Brain microvascular endothelial cell (primary cell): ENCODE data around the gene CACNA2D2.

ENCODE experiments used
- DNase-seq: peaks from one replicate; pipeline ENCODE4 v3.0.0-alpha.2; 2020
- H3K27ac ChIP-seq: fragments of 250-450 bp; sonication (Bioruptor Pico); 2 replicates; pipeline ENCODE4 v1.5.1; 2020; ENCODE audit warnings: mild to moderate bottlenecking, moderate library complexity
- H3K27me3 ChIP-seq: fragments of 250-450 bp; sonication (Bioruptor Pico); replicated peaks from 2 replicates; pipeline ENCODE4 v1.5.1; 2020; ENCODE audit warnings: mild to moderate bottlenecking
- H3K36me3 ChIP-seq: fragments of 250-450 bp; sonication (Bioruptor Pico); replicated peaks from 2 replicates; pipeline ENCODE4 v1.5.1; 2020; ENCODE audit warnings: mild to moderate bottlenecking
- H3K4me3 ChIP-seq: 2 replicates; pipeline ENCODE4 v1.5.1; 2011; ENCODE audit warnings: low read depth, mild to moderate bottlenecking, control low read depth, low read length, moderate library complexity
- CTCF ChIP-seq: IDR thresholded peaks from 2 replicates; pipeline ENCODE4 v1.5.1; 2011; ENCODE audit warnings: low read depth, mild to moderate bottlenecking, moderate library complexity, low read length, control low read depth, inconsistent platforms; ENCODE audit errors: missing control alignments
- in situ Hi-C: cut with HindIII; loops from 2 replicates; pipeline ENCODE4 v1.10.0; 2017; ENCODE audit warnings: low sequenced_read_pairs, low pct_ligation_motif_present

The CACNA2D2 gene

DNA sequence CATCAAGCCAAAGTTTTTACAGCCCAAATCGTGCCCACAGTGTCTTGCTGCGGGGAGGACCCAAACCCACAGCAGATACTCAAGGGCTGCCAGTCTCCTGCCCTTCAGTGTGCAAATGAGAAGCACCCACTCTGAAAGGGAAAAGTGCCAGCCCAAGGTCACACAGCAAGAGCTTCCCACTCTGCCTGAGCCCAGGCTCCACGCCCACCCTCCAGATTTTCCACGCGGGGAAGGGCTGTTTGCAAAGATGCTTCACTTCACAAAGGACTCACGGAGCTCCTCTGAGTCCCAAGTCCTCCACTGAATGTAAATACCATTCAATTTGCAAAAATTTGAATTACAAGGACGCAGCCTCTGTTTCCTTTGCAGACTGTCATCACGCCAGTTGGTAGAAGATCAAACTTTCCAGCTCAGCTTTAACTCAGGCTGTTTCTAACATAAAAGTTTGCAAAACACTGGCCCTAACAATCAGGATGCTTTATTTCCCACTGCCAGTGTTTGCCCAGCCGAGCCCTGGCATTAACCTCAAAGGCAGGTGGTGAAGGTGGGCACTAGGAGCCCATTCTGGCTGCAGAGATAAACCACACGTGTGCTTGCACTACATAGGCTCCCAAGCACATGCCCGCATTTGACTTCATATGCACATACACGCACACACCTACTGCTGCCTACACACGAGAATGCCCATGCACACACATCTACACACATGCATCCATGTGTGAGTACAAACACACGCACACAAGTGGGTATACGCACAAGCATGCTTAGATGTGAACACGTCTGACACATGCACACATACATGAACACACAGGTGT is 7.6 kb downstream of the CACNA2D2 start:
- TF ChIP-seq CTCF = no peak
- no peaks in the 10 kb centered on the region for H3K27me3 ChIP-seq
- no peaks in the 10 kb centered on the region for H3K36me3 ChIP-seq
- no peak overlapping the region for H3K4me3 ChIP-seq
- H3K27ac ChIP-seq = no peak overlapping the region
- in situ Hi-C loops = no loop called here
- no peak for DNase-seq

DNA sequence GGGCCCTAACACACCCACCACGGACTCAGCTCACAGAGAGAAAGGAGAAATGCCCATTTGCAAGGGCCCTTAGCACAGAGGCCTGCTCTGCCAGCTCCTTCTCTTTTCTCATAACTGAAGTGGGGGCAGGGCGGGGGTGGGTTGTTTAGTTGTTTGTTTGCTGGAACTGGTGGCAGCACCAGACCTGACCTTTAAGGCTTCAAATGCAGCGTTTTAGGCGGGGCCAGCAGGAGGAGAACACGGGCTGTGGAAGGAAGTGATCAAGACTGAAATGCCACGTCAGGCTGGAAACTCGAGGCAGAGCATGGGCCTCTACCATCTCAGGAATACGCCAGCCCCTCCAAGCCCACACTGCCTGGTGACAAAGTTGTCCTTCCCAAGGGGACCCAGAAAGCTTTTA is 9.3 kb downstream of the CACNA2D2 start:
- Histone ChIP-seq H3K27ac (no peak overlapping the region), H3K4me3 (no peak overlapping the region), H3K27me3 (no peaks in the 10 kb centered on the region), H3K36me3 (no peaks in the 10 kb centered on the region)
- no peak for TF ChIP-seq CTCF
- no peak for DNase-seq
- in situ Hi-C loops = no loop called here

DNA sequence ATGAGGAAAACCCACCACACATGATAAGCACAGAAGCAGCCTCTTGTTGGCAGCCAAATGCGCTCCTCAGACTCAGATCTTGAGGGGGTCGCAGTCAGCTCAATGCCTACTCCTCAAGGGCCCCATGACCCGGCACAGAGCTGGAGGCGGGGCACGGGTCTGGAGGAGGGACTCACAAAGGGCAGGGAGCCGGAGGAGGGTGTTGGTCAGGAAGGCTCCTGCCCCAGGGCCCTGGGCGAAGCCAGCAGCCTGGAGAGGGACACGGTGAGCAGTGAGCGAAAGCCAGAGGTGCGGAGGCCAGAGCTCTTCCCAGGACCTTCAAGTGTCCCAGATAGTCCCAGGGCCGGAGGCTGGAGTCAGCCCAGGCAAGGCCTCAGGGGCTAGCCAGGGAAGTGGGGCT is 9.8 kb downstream of the CACNA2D2 start:
- in situ Hi-C loops = no loop called here
- no peak for TF ChIP-seq CTCF
- Histone ChIP-seq H3K4me3 (no peak overlapping the region), H3K27me3 (no peaks in the 10 kb centered on the region), H3K36me3 (no peaks in the 10 kb centered on the region), H3K27ac (no peak overlapping the region)
- no peak for DNase-seq

DNA sequence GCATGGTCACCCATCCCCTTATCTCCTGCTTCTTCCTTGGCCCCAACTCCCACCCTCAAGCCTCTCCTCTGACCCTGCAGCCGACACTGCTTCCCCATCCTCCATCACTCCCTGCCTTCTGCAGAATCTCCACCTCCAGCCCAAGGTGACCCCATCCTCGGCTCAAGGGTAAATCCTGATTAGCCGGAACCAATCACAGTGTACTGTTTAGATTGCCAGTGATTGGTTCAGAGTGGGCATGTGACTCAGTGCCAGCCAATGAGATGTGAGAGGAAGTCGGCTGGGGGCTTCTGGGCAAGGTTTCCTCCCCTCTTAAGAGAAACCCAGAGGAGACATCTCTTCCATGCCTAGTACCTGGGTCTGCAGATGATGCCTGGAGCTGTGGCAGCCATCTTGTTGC is 10.3 kb downstream of the CACNA2D2 start:
- H3K4me3 ChIP-seq = no peak overlapping the region
- no peak for DNase-seq
- in situ Hi-C loops = no loop called here
- H3K27ac ChIP-seq = no peak overlapping the region
- no peaks in the 10 kb centered on the region for H3K36me3 ChIP-seq
- no peaks in the 10 kb centered on the region for H3K27me3 ChIP-seq
- TF ChIP-seq CTCF = no peak

DNA sequence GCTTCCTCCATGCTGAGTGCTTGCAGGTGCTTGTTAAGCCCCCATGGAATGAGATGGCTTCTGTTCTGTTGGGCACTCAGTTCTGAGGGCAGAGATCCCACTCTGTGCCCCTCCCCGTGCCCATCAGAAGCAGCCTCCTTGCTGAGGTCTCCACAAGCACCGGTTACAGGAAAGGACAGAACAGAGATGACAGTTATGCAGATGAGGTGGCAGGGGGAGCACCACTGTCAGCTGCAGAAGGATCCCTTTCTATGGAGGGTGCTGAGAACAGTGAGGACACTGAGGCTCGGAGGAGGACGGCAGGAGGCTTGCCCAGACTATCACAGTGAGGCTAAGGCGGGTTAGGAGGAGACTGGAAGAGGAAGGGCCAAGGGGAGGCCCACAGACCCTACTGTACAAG is 12.4 kb downstream of the CACNA2D2 start:
- H3K36me3 ChIP-seq = no peaks in the 10 kb centered on the region
- TF ChIP-seq CTCF = no peak
- H3K4me3 ChIP-seq = no peak overlapping the region
- no peaks in the 10 kb centered on the region for H3K27me3 ChIP-seq
- in situ Hi-C loops = no loop called here
- H3K27ac ChIP-seq = no peak overlapping the region
- DNase-seq = no peak

- Histone ChIP-seq H3K36me3 (no peaks in the 10 kb centered on the region), H3K27ac (no peak overlapping the region), H3K4me3 (no peak overlapping the region), H3K27me3 (no peaks in the 10 kb centered on the region)
- no peak for TF ChIP-seq CTCF
- no peak for DNase-seq
- in situ Hi-C loops = no loop called here
Observed at GRCh38 chr3:50490424-50490823, 13.0 kb downstream of the CACNA2D2 start.
